Kidney capillary endothelial cell (primary cell): ENCODE results near the gene C11orf42.
A peak's percentile ranks its signal among the peaks of the same experiment; 100 is the strongest.
"Not testable (repeated sequence)": the region's sequence is repeated elsewhere in the genome, so short reads cannot be mapped to it uniquely, and the experiment has no call there.

ENCODE experiments used
- DNase-seq: peaks from one replicate; pipeline ENCODE4 v3.0.0-alpha.2; 2018; ENCODE audit warnings: low spot score

The C11orf42 gene

GRCh38 chr11:6223854-6224253, 18.5 kb downstream of the C11orf42 start:
- no peak for DNase-seq

- no peak for DNase-seq
Measured at GRCh38 chr11:6224421-6224820, 19.1 kb downstream of the C11orf42 start.

GRCh38 chr11:6225024-6225423, 19.7 kb downstream of the C11orf42 start:
- no peak for DNase-seq

GRCh38 chr11:6225896-6226295, 20.5 kb downstream of the C11orf42 start:
- DNase-seq = no peak

- no peak for DNase-seq
Measured at GRCh38 chr11:6228520-6228919, 23.2 kb downstream of the C11orf42 start.

GRCh38 chr11:6229911-6230310, 24.6 kb downstream of the C11orf42 start:
- DNase-seq = no peak

- DNase-seq = no peak
Measured at GRCh38 chr11:6232899-6233298, 27.5 kb downstream of the C11orf42 start.

GRCh38 chr11:6233984-6234386, 28.6 kb downstream of the C11orf42 start:
- peak; percentile 12 for DNase-seq

- peak; percentile 99 for DNase-seq
Measured at GRCh38 chr11:6234387-6235107, 29.2 kb downstream of the C11orf42 start, which contains the start of gene FHIP1B. FHIP1B (minus strand) TSS chr11:6234636; CDS start chr11:6224516, 10,120 bp downstream.

- no peak for DNase-seq
Measured at GRCh38 chr11:6237266-6237665, 31.9 kb downstream of the C11orf42 start.

- no peak for DNase-seq
Measured at GRCh38 chr11:6237761-6238302, 32.5 kb downstream of the C11orf42 start.

GRCh38 chr11:6238902-6239301, 33.5 kb downstream of the C11orf42 start, which contains the start of gene CNGA4:
CNGA4 (plus strand) TSS chr11:6239089; CDS start chr11:6239207, 118 bp downstream.
- DNase-seq = no peak

GRCh38 chr11:6240139-6240538, 34.8 kb downstream of the C11orf42 start:
- no peak for DNase-seq

GRCh38 chr11:6240781-6241180, 35.4 kb downstream of the C11orf42 start:
- DNase-seq = no peak

GRCh38 chr11:6241316-6241715, 36.0 kb downstream of the C11orf42 start:
- no peak for DNase-seq

GRCh38 chr11:6245536-6245935, 40.2 kb downstream of the C11orf42 start:
- DNase-seq = no peak

GRCh38 chr11:6248248-6248647, 42.9 kb downstream of the C11orf42 start:
- no peak for DNase-seq

- DNase-seq = not testable (repeated sequence)
Measured at GRCh38 chr11:6248897-6249296, 43.5 kb downstream of the C11orf42 start.

- DNase-seq = peak; percentile 20
Measured at GRCh38 chr11:6249770-6250555, 44.6 kb downstream of the C11orf42 start.

GRCh38 chr11:6251120-6251733, 45.9 kb downstream of the C11orf42 start:
- peak; percentile 50 for DNase-seq

- DNase-seq = no peak
Measured at GRCh38 chr11:6251990-6252473, 46.7 kb downstream of the C11orf42 start.

- DNase-seq = no peak
Measured at GRCh38 chr11:6253197-6253596, 47.8 kb downstream of the C11orf42 start.
